HepG2 (cell line): ENCODE measurements around the gene LSM12. TPM values are rescaled to one million over a fixed set of nuclear protein-coding genes. Genes with fewer than 3 reads are reported as not detected.

ENCODE experiments used
- FOXJ3 ChIP-seq: sonication (generic); formaldehyde crosslinking; IDR thresholded peaks from 2 replicates; pipeline ENCODE4 v1.4.0; 2020; ENCODE audit warnings: missing genetic modification reagents, mild to moderate bottlenecking, borderline replicate concordance
- MYNN ChIP-seq: sonication (generic); formaldehyde crosslinking; IDR thresholded peaks from 2 replicates; pipeline ENCODE4 v1.4.0; 2020; ENCODE audit warnings: mild to moderate bottlenecking, low read depth, missing genetic modification reagents
- NFKBIZ ChIP-seq: IDR thresholded peaks from 2 replicates; pipeline ENCODE4 v1.6.1; 2018; ENCODE audit warnings: missing genetic modification reagents, missing compliant biosample characterization
- NR2F1 ChIP-seq, 2 experiments: fragments of 450-650 bp in 1 of 2; formaldehyde crosslinking in 1 of 2; IDR thresholded peaks; 2 replicates each; pipeline versions ENCODE4 v1.5.0 to v1.6.1; 2016 to 2020; ENCODE audit warnings: mild to moderate bottlenecking in 1 of 2, missing compliant biosample characterization in 1 of 2, missing genetic modification reagents in 1 of 2, moderate library complexity in 1 of 2
- XRCC5 ChIP-seq: fragments of 200-400 bp; formaldehyde crosslinking; optimal IDR thresholded peaks from 2 replicates; pipeline ENCODE3; 2017; ENCODE audit warnings: mild to moderate bottlenecking, low read length
- ZFX ChIP-seq: sonication (generic); formaldehyde crosslinking; IDR thresholded peaks from 2 replicates; pipeline ENCODE4 v1.4.0; 2020; ENCODE audit warnings: mild to moderate bottlenecking, low read depth, missing genetic modification reagents, moderate library complexity
- ZKSCAN8 ChIP-seq: IDR thresholded peaks from 2 replicates; pipeline ENCODE4 v1.6.1; 2016; ENCODE audit warnings: borderline replicate concordance, missing genetic modification reagents, missing compliant biosample characterization
- ZNF101 ChIP-seq: sonication (generic); formaldehyde crosslinking; IDR thresholded peaks from 2 replicates; pipeline ENCODE4 v1.4.0; 2020; ENCODE audit warnings: mild to moderate bottlenecking, low read depth, missing genetic modification reagents, borderline replicate concordance
- ZNF350 ChIP-seq: sonication (generic); formaldehyde crosslinking; IDR thresholded peaks from 2 replicates; pipeline ENCODE4 v1.4.0; 2020; ENCODE audit warnings: mild to moderate bottlenecking, low read depth, missing genetic modification reagents, borderline replicate concordance
- ZNF550 ChIP-seq: sonication (generic); formaldehyde crosslinking; IDR thresholded peaks from 2 replicates; pipeline ENCODE4 v1.4.0; 2020; ENCODE audit warnings: mild to moderate bottlenecking, missing genetic modification reagents, borderline replicate concordance
- polyA plus RNA-seq, 8 experiments: library from polyadenylated mRNA; depleted of rRNA in 3 of 8; stranded (reverse) in 7 of 8; unstranded in 1 of 8; fragments of >200 nt; fragmentation: Illumina TruSeq in 4 of 8; extraction: Trizol in 4 of 8; gene quantifications; 2 replicates each; pipeline versions ENCODE4 v1.2.1 to v1.2.3, GENCODE V29; 2011 to 2016; ENCODE audit warnings: low read depth in 4 of 8, missing spikeins in 1 of 8, mixed read lengths in 1 of 8; ENCODE audit not compliant: insufficient read depth in 1 of 8
- total RNA-seq, 5 experiments: library from RNA; depleted of rRNA; stranded (reverse); fragments of >200 nt; fragmentation: Illumina TruSeq; extraction: Trizol; gene quantifications; 2 replicates each; pipeline ENCODE4 v1.2.3, GENCODE V29; 2016; ENCODE audit warnings: low read depth in 1 of 5
- TF ChIP-seq, protein P1 (sequence below): sonication (generic); formaldehyde crosslinking; IDR thresholded peaks from 2 replicates; pipeline ENCODE4 v1.8.0; 2022; ENCODE audit warnings: mild to moderate bottlenecking, missing genetic modification reagents
- TF ChIP-seq, protein P2 (sequence below): sonication (generic); formaldehyde crosslinking; IDR thresholded peaks from 2 replicates; pipeline ENCODE4 v1.4.0; 2020; ENCODE audit warnings: mild to moderate bottlenecking, missing genetic modification reagents
- TF ChIP-seq, protein P3 (sequence below): sonication (generic); formaldehyde crosslinking; IDR thresholded peaks from 2 replicates; pipeline ENCODE4 v1.4.0; 2020; ENCODE audit warnings: mild to moderate bottlenecking, missing genetic modification reagents
- TF ChIP-seq, protein P4 (sequence below): sonication (generic); formaldehyde crosslinking; IDR thresholded peaks from 2 replicates; pipeline ENCODE4 v1.5.0; 2020; ENCODE audit warnings: missing genetic modification reagents
- TF ChIP-seq, protein P5 (sequence below): sonication (generic); formaldehyde crosslinking; IDR thresholded peaks from 2 replicates; pipeline ENCODE4 v1.4.0; 2020; ENCODE audit warnings: missing genetic modification reagents

LSM12 gene
- total and polyA plus RNA-seq, 2 of the 13 experiments (the other 11 are each of a cell fraction or from before 2014, with no cell fraction given): 52.8 to 55.7 TPM

DNA sequence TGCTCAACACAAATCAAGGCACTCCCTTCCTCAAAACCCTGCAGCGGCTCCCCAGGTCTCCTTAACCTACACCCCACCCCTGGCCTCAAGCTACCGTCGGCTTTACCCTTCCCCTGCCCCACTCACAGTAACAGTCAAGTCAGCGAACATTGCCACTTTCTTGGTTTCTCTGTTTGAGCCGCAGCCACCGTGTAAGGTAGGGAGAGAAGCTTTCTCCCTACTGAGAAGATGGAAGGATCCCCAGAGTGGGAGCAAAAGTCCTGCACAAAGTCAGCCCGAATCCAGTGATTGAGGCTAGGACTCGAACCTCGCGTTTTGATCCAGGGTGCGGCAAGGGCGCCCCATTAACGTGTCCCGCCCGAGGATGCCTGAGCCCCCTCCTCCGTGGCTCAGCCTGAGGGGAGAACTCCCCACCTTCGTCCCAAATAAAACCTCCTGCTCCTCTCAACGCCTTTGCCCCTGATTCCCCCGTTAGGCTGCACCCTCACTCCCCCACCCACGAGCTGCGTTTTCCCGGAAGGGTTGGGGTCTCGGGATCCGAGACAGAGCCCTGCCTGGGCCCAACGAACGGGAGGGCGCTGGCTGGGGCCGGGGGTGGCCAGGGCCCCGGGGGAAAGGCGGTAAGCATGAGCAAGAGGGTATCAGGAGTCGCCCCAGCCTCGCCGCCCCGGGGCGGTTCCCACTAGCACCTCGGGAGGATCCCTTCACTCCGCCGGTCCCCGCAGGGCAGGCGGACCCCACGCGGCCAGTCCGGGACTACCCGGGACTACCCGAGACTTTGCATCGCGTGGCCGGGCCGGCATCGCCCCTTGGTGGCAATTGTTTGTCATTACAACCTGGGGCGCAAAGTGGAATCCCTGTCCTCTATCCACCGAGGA lies 72.0 kb downstream of the LSM12 start (continued):
- TF ChIP-seq, protein P1, sequence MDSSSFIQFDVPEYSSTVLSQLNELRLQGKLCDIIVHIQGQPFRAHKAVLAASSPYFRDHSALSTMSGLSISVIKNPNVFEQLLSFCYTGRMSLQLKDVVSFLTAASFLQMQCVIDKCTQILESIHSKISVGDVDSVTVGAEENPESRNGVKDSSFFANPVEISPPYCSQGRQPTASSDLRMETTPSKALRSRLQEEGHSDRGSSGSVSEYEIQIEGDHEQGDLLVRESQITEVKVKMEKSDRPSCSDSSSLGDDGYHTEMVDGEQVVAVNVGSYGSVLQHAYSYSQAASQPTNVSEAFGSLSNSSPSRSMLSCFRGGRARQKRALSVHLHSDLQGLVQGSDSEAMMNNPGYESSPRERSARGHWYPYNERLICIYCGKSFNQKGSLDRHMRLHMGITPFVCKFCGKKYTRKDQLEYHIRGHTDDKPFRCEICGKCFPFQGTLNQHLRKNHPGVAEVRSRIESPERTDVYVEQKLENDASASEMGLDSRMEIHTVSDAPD: no peak
- TF ChIP-seq ZNF101 (CRISPR knock-in tag) (no peak), ZFX (CRISPR knock-in tag) (no peak), ZKSCAN8 (no peak), NFKBIZ (CRISPR knock-in tag) (no peak), MYNN (CRISPR knock-in tag) (no peak), FOXJ3 (CRISPR knock-in tag) (no peak), NR2F1 (CRISPR knock-in tag; IDR thresholded peaks at IDR 0.05) (no peak), ZNF350 (CRISPR knock-in tag) (0 out of 2 replicates have a peak, but pooled peaks have one; percentile 21), XRCC5 (peak; percentile 77), ZNF550 (CRISPR knock-in tag) (0 out of 2 replicates have a peak, but pooled peaks have one; percentile 45)
- TF ChIP-seq, protein P2, sequence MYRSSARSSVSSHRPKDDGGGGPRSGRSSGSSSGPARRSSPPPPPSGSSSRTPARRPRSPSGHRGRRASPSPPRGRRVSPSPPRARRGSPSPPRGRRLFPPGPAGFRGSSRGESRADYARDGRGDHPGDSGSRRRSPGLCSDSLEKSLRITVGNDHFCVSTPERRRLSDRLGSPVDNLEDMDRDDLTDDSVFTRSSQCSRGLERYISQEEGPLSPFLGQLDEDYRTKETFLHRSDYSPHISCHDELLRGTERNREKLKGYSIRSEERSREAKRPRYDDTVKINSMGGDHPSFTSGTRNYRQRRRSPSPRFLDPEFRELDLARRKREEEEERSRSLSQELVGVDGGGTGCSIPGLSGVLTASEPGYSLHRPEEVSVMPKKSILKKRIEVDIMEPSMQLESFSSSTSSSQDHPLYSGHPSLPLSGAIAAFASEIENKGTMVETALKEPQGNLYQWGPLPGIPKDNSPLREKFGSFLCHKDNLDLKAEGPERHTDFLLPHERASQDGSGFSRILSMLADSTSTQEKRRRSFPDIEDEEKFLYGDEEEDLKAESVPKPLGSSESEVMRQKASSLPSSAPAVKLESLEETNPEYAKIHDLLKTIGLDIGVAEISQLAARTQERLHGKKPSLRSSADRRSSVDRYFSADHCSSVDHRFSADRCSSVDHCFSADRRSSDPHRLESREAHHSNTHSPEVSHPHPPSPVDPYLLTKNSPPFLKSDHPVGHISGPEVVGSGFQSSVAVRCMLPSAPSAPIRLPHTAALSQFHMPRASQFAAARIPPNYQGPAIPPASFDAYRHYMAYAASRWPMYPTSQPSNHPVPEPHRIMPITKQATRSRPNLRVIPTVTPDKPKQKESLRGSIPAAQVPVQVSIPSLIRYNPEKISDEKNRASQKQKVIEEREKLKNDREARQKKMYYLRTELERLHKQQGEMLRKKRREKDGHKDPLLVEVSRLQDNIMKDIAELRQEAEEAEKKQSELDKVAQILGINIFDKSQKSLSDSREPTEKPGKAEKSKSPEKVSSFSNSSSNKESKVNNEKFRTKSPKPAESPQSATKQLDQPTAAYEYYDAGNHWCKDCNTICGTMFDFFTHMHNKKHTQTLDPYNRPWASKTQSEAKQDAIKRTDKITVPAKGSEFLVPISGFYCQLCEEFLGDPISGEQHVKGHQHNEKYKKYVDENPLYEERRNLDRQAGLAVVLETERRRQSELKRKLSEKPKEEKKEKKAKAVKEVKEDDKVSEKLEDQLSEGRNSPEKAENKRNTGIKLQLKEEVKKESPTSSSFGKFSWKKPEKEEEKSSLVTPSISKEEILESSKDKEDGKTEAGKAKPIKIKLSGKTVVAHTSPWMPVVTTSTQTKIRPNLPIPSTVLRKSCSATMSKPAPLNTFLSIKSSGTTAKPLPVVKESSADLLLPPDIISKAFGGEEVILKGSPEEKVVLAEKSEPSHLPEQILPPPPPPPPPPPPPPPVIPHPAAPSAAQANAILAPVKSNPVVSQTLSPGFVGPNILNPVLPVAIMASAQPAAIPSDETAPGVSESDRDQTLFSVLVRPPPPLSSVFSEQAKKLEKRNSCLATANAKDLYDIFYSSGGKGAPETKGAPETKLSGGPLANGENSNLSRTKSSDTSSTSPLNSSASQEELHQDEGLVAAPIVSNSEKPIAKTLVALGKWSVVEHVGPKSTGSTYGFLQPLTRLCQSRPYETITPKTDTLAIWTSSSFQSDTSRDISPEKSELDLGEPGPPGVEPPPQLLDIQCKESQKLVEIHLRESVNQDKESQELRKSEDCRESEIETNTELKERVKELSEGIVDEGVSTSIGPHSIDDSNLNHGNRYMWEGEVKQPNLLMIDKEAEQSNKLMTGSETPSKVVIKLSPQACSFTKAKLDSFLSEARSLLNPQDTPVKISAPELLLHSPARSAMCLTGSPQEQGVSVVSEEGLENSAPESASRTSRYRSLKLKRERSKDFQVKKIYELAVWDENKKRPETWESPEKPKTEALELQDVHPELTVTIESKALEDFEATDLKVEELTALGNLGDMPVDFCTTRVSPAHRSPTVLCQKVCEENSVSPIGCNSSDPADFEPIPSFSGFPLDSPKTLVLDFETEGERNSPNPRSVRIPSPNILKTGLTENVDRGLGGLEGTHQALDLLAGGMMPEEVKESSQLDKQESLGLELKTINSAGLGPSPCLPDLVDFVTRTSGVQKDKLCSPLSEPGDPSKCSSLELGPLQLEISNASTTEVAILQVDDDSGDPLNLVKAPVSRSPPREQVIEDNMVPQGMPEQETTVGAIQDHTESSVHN (CRISPR knock-in tag): no peak
- TF ChIP-seq, protein P3, sequence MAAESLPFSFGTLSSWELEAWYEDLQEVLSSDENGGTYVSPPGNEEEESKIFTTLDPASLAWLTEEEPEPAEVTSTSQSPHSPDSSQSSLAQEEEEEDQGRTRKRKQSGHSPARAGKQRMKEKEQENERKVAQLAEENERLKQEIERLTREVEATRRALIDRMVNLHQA (CRISPR knock-in tag): no peak
- TF ChIP-seq, protein P4, sequence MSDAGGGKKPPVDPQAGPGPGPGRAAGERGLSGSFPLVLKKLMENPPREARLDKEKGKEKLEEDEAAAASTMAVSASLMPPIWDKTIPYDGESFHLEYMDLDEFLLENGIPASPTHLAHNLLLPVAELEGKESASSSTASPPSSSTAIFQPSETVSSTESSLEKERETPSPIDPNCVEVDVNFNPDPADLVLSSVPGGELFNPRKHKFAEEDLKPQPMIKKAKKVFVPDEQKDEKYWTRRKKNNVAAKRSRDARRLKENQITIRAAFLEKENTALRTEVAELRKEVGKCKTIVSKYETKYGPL (CRISPR knock-in tag): no peak
- TF ChIP-seq, protein P5, sequence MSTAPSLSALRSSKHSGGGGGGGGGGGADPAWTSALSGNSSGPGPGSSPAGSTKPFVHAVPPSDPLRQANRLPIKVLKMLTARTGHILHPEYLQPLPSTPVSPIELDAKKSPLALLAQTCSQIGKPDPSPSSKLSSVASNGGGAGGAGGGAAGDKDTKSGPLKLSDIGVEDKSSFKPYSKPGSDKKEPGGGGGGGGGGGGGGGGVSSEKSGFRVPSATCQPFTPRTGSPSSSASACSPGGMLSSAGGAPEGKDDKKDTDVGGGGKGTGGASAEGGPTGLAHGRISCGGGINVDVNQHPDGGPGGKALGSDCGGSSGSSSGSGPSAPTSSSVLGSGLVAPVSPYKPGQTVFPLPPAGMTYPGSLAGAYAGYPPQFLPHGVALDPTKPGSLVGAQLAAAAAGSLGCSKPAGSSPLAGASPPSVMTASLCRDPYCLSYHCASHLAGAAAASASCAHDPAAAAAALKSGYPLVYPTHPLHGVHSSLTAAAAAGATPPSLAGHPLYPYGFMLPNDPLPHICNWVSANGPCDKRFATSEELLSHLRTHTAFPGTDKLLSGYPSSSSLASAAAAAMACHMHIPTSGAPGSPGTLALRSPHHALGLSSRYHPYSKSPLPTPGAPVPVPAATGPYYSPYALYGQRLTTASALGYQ (CRISPR knock-in tag): no peak
